NCI-H2171 treated with DMSO at 0.1 percent for 48 hours (cell line): Measurements from ENCODE around the gene CEP120.
A peak's percentile ranks its signal among the peaks of the same experiment; 100 is the strongest.
"Not testable (repeated sequence)": the region's sequence is repeated elsewhere in the genome, so short reads cannot be mapped to it uniquely, and the experiment has no call there.

Source experiments
- DNase-seq: peaks from one replicate; lab custom pipeline; 2025; lab: John Stamatoyannopoulos, UW

CEP120 gene

GRCh38 chr5:123438902-123439301, 15.7 kb upstream of the CEP120 start:
- DNase-seq: no peak

GRCh38 chr5:123438244-123438643, 15.0 kb upstream of the CEP120 start:
- no peak for DNase-seq

- DNase-seq: no peak
These were observed 13.0 kb upstream of the CEP120 start for GRCh38 chr5:123436201-123436600.

GRCh38 chr5:123434796-123435195, 11.6 kb upstream of the CEP120 start:
- no peak for DNase-seq

GRCh38 chr5:123433596-123433995, 10.4 kb upstream of the CEP120 start:
- DNase-seq: no peak

GRCh38 chr5:123430441-123430840, 7.2 kb upstream of the CEP120 start:
- not testable (repeated sequence) for DNase-seq

- no peak for DNase-seq
These were observed 6.8 kb upstream of the CEP120 start for GRCh38 chr5:123429993-123430392.

- DNase-seq: no peak
These were observed 6.2 kb upstream of the CEP120 start for GRCh38 chr5:123429221-123429954.

- no peak for DNase-seq
These were observed 5.5 kb upstream of the CEP120 start for GRCh38 chr5:123428521-123429220.

GRCh38 chr5:123427281-123427680, 4.1 kb upstream of the CEP120 start:
- no peak for DNase-seq

- no peak for DNase-seq
These were observed 2.2 kb upstream of the CEP120 start for GRCh38 chr5:123425431-123425830.

GRCh38 chr5:123422433-123423277, 548 bp downstream of the CEP120 start:
- peak; percentile 15 for DNase-seq

GRCh38 chr5:123421773-123422172, 1.4 kb downstream of the CEP120 start:
- DNase-seq: no peak

- no peak for DNase-seq
These were observed 8.2 kb downstream of the CEP120 start for GRCh38 chr5:123414974-123415373.

- no peak for DNase-seq
These were observed 11.0 kb downstream of the CEP120 start for GRCh38 chr5:123412206-123412605.

GRCh38 chr5:123401999-123402398, 21.2 kb downstream of the CEP120 start:
- DNase-seq: not testable (repeated sequence)

- DNase-seq: no peak
These were observed 21.9 kb downstream of the CEP120 start for GRCh38 chr5:123401320-123401719.

- not testable (repeated sequence) for DNase-seq
These were observed 22.3 kb downstream of the CEP120 start for GRCh38 chr5:123400870-123401291.

GRCh38 chr5:123398058-123398733, 25.0 kb downstream of the CEP120 start:
- no peak for DNase-seq

GRCh38 chr5:123397538-123397937, 25.7 kb downstream of the CEP120 start:
- no peak for DNase-seq

- DNase-seq: no peak
These were observed 32.2 kb downstream of the CEP120 start for GRCh38 chr5:123391009-123391408.

GRCh38 chr5:123389794-123390193, 33.4 kb downstream of the CEP120 start:
- DNase-seq: no peak
